ENCODE data around the gene STING1.
"Not testable (repeated sequence)": the region's sequence is repeated elsewhere in the genome, so short reads cannot be mapped to it uniquely, and the experiment has no call there.

DNA sequence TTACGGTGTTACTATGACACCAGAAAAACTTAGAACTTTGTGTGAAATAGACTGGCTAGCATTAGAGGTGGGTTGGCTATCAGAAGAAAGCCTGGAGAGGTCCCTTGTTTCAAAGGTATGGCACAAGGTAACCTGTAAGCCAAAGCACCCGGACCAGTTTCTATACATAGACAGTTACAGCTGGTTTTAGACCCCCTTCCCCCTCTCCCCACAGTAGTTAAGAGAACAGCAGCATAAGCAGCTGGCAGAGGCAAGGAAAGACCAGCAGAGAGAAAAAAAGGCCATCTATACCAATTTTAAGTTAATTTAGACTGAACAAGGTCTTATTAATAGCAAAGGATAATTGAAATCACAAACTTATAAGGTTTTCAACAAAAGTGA, 44.5 kb upstream of the STING1 start:
- TF ChIP-seq, protein P1, sequence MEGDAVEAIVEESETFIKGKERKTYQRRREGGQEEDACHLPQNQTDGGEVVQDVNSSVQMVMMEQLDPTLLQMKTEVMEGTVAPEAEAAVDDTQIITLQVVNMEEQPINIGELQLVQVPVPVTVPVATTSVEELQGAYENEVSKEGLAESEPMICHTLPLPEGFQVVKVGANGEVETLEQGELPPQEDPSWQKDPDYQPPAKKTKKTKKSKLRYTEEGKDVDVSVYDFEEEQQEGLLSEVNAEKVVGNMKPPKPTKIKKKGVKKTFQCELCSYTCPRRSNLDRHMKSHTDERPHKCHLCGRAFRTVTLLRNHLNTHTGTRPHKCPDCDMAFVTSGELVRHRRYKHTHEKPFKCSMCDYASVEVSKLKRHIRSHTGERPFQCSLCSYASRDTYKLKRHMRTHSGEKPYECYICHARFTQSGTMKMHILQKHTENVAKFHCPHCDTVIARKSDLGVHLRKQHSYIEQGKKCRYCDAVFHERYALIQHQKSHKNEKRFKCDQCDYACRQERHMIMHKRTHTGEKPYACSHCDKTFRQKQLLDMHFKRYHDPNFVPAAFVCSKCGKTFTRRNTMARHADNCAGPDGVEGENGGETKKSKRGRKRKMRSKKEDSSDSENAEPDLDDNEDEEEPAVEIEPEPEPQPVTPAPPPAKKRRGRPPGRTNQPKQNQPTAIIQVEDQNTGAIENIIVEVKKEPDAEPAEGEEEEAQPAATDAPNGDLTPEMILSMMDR (IDR thresholded peaks at IDR 0.05), result not testable (repeated sequence)
- TF ChIP-seq FOXM1 (IDR thresholded peaks at IDR 0.05; ENCODE audit: low read depth); YY1 (IDR thresholded peaks at IDR 0.05; ENCODE audit: low read depth); ELF1 (IDR thresholded peaks at IDR 0.05); POLR2AphosphoS5 (IDR thresholded peaks at IDR 0.05; ENCODE audit: low read depth, low read length); GABPA (IDR thresholded peaks at IDR 0.05; ENCODE audit: low read depth); MXI1 (IDR thresholded peaks at IDR 0.05; ENCODE audit: low read depth, low read length); EP300 (IDR thresholded peaks at IDR 0.05; ENCODE audit: borderline replicate concordance in 1 of 2, low read depth in 1 of 2, low read length in 1 of 2); RCOR1 (IDR thresholded peaks at IDR 0.05; ENCODE audit: low read length); RAD21 (IDR thresholded peaks at IDR 0.05; ENCODE audit: low read length): not testable (repeated sequence)
- TF ChIP-seq, protein P2, sequence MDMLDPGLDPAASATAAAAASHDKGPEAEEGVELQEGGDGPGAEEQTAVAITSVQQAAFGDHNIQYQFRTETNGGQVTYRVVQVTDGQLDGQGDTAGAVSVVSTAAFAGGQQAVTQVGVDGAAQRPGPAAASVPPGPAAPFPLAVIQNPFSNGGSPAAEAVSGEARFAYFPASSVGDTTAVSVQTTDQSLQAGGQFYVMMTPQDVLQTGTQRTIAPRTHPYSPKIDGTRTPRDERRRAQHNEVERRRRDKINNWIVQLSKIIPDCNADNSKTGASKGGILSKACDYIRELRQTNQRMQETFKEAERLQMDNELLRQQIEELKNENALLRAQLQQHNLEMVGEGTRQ (IDR thresholded peaks at IDR 0.05; ENCODE audit: borderline replicate concordance, low read depth, low read length), result not testable (repeated sequence)
